ENCODE results near the gene SPAG4.

The SPAG4 gene

GRCh38 chr20:35600176-35600992, 15.2 kb upstream of the SPAG4 start:
- DNase-seq = no peak

DNA sequence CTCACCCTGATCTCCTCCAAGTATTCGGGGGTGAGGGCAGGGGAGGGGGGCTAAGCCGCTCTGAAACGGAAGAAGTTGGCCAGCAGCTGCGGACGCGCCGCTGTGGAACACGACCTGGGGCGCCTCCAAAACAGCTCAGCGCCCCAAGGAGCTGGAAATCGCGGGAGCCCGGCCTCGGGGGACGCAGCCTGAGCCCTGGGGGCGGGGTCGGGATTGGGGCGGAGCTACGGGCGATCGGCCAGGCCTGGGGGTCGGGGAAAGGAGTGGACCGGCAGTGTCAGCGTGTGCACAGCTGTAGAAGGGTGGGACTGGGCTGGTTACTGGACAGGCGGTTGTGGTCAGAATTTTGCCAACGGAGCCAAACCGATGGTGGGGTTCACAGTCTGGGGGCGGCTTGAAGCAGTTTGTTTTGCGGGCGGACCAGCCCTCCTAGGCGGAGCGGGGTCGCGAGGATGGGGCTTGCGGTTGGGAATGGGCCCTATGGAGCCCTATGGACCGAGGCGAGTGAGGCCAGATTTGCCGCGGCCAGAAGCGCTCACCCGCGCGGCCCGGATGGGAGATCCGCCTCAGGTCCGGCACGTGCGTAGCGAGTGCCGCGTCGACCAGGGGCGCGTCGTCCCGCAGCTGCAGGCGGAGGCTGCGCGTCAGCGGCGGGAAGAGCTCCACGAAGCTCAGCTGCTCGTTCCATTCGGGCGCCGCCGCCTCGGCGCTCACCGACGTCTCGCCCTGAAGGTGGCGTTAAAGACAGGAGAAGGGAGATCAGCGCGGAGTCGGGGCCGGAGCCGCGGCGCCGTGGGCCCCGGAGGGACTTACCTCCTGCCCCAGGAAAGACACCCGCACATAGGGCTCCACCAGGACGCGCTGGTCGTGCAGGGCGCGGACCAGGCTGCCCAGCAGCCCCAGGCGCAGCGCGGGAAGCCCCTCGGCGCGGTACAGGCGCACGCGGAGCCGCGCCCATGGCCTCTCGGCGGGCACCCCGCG, 14.3 kb upstream of the SPAG4 start:
- DNase-seq = no peak

- no peak for DNase-seq
Measured at GRCh38 chr20:35601990-35602389, 13.6 kb upstream of the SPAG4 start.

DNA sequence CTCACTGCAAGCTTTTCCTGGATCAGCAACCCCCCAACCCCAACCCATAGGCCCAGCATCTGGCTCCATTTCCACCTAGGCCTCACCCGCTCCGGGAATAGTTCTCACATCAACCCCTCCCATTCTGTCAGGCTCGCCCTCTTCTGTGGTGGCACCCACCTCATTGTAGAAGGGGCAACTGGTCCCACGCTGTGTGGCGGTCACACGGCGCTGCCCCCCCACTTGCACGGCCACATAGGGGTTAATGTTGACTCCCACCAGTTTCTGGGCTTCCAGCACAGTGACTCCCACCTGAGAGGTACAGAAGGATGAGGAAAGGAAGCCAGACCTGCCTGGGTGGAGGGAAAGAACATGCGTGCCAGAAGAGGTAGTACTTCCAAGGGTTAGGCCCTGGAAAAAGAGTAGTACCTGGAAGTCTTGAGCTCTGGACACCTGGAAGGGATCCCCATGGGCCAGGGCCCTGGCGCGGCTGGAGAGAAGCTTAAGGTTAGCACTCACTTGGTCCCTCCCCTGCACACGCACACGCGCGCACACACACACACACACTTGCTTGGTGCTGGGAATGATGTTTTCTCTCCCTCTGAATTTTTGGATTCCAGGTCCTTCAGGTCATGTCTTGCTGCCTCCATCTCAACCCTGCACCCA, 12.7 kb upstream of the SPAG4 start:
- no peak for DNase-seq

DNA sequence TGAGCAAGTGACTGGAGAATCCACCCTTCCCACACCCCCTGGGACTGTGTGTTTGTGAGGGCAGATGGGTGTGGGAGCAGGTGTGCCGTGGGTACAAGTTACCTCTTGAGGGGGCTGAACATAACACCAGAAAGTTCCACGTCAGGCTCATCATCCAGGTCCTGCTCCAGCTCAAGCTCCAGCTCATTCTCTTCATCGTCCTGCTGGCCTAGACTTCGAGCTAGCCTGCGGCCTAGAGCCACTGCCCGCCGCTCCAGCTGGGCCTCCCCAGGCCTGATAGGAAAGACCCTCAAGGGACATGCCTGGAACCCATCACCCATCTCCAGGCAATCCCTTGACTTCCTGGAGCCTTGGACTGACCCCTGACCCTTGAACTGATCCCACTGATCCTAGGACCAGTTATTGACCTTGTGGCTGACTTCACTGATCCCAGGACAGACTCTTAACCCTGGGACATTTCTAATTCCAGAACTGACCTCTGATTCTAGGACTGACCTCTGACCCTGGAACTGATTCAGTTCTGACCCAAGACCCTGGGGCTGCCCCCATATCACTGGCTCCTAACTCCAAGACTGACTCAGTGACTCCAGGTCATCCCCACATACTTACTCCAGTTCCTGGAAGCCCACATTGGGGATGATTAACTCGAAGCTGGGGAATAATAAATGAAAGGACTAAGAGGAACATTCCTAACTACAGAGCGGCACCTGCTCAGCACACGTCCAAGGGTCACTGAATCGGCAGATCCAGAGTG, 11.8 kb upstream of the SPAG4 start:
- no peak for DNase-seq

DNA sequence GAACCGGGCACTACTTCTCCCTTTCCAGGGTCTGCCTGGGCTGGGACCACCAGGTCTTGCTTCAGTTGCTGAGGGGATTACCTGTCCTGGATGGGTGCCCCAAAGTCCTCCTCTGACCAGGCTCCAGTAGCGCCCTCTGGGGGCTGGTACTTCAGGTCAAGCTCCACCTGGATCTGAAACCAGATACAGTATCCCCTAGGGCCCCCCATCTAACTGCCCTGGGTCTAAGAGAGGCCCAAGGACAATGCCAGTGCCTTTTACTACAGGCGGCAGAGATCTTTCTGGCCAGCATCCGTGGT, 11.2 kb upstream of the SPAG4 start:
- no peak for DNase-seq

- no peak for DNase-seq
Measured at GRCh38 chr20:35606127-35606526, 9.5 kb upstream of the SPAG4 start.

- DNase-seq = no peak
Measured at GRCh38 chr20:35607003-35607735, 8.5 kb upstream of the SPAG4 start.

DNA sequence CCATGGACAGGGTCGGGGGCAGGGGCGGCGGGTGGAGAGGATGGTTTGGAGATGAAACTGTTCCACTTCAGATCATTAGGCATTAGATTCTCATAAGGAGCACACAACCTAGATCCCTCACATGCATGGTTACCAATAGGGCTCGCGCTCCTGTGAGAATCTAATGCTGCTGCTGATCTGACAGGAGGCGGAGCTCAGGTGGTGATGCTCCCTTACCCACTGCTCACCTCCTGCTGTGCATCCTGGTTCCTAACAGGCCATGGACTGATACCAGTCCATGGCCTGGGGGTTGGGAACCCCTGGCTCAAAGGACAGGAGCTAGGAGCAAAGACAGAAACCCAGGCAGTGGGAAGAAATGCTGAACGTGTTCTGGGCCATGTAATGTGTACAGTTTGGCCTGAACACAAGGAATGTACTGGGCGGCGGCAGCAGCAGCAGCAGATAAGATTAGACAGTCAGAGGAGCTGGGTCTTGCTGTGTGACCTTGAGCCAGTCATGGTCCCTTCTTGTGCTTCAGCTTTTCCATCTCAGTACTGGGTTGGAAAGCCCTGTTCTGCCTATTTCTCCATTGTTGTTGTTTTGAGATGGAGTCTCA, 4.7 kb upstream of the SPAG4 start:
- DNase-seq = no peak

GRCh38 chr20:35611482-35611881, 4.1 kb upstream of the SPAG4 start:
- DNase-seq = no peak

DNA sequence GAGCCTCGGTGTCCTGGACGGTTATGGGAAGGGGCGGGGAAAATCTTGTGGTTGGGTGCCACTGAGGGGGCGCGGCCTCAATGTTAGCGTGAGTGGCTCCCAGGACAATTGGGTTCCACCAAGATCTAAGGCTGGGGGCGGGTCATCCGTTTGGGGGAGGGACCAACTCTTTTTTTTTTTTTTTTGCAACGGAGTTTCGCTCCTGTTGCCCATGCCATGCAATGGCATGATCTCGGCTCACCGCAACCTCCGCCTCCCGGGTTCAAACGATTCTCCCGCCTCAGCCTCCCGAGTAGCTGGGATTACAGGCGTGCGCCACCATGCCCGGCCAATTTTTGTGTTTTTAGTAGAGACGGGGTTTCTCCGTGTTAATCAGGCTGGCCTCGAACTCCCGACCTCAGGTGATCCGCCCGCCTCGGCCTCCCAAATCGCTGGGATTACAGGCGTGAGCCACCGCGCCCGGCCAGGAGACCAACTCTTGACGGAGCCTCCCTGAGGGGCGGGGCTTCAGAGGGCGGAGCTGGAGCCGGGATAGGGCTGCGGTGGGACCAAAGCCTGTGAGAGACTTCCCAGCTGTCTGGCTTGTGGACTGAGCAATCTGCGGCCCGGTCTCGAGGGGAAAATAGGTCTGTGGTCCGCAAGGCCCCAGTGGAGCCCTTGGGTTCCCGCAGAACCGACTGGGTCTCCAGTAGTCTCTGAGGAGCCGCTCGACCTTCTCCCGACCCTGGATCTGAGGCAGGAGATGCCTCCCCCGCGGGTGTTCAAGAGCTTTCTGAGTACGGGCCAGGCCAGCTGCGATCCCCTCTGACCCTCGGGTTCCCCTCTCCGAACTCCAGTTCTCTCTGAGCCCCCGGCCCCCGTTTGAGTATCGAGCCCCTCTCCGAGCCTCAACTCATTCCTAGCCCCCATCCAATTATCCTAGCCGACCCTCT, 1.1 kb downstream of the SPAG4 start:
- DNase-seq = peak; percentile 14

DNA sequence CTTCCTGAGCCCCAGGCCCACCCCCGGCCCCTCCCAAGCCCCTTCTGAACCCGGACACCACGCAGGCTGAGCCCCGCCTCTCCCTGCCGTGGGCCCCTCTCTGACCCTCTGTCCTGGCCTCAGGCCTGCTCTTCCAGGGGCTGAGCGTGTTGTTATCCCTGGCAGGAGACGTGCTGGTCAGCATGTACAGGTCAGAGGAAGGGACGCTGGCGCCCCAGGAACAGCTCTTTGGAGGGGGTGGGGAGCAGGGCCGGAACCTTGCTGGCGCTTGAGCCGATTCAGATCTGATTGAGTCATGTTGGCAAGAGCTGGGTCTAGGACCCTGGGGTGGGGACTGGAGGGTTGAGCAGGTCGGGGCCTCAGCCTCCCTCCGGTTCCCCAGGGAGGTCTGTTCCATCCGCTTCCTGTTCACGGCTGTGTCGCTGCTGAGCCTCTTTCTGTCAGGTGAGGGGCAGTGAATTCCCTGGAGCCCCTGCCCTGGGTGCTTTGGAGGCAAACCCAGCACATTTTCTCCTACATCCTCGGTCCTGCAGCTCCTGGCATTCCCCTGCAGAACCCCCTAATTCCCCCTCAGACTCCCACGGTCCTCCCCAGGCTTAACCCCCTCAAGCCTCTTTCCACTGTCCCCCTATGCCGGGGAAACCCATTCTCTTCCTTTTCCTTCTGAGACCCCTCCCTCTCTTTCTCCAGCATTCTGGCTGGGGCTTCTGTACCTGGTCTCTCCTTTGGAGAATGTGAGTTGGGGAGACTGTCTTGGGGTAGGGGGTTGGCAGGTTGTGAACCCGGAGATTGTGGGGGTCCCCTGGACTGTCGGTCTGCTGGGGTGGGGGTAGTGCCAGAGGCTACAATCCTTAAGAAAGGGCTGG, 2.0 kb downstream of the SPAG4 start:
- DNase-seq = no peak

GRCh38 chr20:35618263-35619131, 2.9 kb downstream of the SPAG4 start:
- no peak for DNase-seq

DNA sequence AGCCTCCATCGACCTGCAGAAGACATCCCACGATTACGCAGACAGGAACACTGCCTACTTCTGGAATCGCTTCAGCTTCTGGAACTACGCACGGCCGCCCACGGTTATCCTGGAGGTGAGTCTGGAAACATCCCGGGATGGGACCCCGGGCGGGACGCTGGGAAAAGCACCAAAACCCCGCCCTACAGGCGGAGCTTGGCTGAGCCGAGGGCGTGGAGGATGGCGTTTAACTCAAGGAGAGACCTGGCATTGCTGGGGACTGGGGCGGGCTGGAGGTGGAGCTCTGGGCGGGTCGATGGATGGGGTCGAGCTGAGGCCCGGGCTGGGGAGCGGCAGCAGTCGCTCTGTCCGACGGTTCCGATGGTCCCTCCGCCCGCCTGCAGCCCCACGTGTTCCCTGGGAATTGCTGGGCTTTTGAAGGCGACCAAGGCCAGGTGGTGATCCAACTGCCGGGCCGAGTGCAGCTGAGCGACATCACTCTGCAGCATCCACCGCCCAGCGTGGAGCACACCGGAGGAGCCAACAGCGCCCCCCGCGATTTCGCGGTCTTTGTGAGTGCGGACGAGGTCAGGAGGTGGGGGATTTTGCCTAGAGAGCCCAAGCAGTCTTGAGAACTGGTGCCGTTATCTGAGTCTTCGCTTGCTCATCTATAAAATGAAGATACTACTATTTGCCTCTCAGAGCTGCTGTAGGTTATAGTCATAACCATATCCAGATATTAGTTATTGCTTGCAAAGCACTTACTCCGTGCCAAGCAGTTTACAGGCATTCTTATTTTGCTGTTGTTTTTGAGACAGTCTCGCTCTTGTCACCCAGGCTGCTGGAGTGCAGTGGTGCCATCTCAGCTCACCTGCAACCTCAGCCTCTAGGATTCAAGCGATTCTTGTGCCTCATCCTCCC, 3.8 kb downstream of the SPAG4 start:
- peak; percentile 27 for DNase-seq

DNA sequence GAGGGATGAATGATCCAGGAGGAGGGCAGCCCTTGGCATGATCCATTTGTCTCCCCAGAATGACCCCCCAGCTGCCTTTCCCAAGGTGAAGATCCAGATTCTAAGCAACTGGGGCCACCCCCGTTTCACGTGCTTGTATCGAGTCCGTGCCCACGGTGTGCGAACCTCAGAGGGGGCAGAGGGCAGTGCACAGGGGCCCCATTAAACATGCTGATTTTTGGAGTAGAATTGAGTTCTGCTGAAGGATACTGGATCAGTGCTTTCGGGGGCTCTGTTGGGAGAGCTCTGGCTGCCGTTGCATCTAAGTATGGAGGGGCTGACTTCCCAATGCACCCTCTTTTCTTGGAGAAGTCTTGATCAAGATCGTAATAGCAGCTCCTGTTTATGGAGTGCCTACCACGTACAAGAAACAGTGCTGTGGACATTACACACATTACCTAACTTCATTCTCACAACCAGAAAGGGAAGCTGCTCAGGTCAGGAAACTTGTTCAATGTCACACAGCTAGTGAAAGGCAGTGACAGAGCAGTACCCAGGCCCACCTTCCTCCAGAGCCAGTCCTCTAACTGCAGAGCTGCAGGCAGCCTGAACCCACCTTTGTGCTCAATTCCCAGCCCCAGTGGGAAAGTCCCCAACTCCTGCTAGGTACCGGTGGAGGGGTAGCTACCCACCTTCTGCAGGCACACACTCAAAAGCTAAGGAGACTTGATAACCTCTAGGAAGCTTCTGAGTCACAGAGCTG, 5.4 kb downstream of the SPAG4 start:
- DNase-seq = no peak

- no peak for DNase-seq
Measured at GRCh38 chr20:35621560-35621946, 5.9 kb downstream of the SPAG4 start.
